OCI-M2 (cell line): ENCODE results near the gene ZNF598.
"Not testable (repeated sequence)": the region's sequence is repeated elsewhere in the genome, so short reads cannot be mapped to it uniquely, and the experiment has no call there.

Source experiments
- DNase-seq: peaks from one replicate; lab custom pipeline; 2025; ENCODE audit not compliant: unreplicated experiment; lab: John Stamatoyannopoulos, UW

ZNF598 gene

DNA sequence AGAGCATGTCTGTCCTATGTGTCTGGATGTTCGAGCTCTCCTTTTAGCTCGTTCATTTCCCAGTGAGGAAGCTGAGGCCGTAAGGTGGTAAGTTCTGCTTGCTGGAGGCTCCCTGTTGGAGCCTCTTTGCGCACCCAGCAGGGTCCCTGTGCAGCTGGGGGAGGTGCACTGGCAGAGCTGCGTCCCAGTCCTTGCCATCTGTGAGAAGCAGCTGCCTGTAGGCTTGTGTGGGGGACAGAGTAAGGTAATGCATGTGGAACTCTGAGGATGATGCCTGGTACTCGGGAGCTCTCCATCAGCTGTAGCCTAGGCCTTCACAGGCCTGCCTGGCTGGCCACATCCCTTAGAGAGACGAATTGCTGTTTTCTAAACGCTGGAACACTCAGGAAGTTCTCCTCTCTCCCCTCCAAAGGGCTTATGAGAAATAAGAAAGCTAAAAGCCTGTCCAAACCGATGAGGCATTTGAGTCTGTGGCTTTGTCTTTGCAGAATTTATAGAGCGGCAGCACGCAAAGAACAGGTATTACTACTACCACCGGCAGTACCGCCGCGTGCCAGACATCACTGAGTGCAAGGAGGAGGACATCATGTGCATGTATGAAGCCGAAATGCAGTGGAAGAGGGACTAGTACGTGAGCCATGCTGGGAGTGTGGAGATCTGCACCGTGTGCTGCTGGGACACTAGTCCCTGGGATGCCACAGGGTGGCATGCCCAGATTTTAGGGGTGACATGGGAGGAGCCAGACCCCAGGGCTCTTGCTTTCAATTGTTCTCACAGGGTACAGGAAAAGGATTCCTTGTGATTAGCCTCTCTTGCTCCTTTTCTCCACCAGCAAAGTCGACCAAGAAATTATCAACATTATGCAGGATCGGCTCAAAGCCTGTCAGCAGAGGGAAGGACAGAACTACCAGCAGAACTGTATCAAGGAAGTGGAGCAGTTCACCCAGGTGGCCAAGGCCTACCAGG, 48.7 kb downstream of the ZNF598 start:
- DNase-seq, result peak; percentile 64

DNA sequence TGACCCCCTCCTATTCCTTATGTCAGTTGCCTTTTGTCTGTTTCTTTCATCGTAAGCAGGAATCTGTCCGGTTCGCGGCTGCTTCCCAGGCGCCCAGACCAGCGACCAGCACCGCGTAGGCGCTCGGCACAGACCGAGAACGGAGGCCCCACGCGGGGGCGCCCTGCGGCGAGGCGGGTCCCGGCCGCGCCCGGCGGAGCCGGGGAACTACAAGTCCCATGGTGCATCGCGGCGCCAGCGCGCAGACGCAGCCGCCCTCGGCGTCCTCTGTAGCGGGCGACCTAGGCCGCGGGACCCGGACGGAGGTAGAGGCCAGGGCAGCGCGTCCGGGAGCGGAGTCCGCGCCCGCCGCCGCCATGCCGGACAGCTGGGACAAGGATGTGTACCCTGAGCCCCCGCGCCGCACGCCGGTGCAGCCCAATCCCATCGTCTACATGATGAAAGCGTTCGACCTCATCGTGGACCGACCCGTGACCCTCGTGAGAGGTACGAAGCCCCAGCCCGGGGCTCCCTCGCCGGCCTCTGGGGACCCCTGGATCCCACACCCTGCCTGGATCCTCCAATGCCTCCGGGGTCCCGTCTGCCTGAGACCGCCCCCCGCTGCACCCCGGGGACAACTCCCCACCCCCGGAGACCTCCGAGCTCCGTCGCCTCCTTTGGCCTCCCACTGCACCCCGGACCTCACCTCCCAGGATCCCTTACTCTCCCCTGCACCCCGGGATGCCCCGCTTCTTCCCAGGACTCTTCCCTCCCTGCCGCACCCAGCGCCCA, 50.2 kb downstream of the ZNF598 start, which contains the start of gene NDUFB10:
Gene NDUFB10, plus strand, starts transcription at position 270 of the 771 bp plus-strand sequence. Its CDS starts 87 bp downstream, at position 357.
- DNase-seq, result peak; percentile 26

DNA sequence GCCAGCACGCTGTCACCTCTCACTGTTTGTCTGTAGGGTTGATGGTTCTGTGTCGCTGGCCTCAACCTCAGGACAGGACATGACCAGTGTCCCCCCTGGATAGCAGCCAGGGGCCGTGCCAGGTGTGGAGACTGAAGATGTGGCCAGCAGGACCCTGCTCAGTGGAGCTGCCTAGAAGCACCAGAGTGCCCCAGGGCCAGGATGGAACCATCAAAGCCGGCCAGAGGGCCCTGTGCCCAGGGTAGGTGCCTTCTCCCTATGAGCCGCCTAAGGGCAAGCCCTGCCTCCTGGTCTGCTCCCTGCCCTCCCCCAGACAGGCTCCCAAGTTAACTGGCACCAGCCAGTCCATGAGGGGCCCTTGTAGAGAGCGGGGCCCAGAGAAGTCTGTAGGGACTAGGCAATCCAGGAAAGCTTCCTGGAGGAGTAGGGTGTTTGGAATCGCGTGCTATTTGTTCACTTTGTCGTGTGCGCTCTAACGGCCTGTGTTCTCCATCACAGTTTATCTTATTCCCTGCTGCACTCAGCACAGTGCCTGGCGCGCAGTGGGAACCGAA, 50.8 kb downstream of the ZNF598 start:
- no peak for DNase-seq

DNA sequence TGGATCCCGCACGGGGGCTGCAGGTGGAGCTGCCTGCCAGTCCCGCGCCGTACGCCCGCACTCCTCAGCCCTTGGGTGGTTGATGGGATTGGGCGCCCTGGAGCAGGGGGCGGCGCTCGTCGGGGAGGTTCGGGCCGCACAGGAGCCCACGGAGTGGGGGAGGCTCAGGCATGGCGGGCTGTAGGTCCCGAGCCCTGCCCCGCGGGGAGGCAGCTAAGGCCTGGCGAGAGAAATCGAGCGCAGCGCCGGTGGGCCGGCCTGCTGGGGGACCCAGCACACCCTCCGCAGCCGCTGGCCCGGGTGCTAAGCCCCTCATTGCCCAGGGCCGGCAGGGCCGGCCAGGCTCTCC, 51.5 kb downstream of the ZNF598 start:
- DNase-seq, result not testable (repeated sequence)

DNA sequence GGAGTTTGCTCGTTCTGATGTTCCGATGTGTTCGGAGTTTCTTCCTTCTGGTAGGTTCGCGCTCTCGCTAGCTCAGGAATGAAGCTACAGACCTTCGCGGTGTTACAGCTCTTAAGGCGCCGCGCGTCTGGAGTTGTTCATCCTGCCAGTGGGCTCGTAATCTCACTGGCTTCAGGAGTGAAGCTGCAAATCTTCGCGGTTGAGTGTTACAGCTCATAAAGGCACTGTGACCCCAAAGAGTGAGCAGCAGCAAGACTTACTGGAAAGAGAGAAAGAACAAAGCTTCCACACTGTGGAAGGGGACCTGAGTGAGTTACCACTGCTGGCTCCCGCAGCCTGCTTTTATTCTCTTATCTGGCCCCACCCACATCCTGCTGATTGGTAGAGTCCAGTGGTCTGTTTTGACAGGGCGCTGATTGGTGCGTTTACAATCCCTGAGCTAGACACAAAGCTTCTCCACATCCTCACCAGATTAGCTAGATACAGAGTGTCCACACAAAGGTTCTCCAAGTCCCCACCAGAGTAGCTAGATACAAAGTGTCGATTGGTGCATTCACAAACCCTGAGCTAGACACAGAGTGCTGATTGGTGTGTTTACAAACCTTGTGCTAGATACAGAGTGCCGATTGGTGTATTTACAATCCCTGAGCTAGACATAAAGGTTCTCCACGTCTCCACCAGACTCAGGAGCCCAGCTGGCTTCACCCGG, 52.0 kb downstream of the ZNF598 start:
- not testable (repeated sequence) for DNase-seq

DNA sequence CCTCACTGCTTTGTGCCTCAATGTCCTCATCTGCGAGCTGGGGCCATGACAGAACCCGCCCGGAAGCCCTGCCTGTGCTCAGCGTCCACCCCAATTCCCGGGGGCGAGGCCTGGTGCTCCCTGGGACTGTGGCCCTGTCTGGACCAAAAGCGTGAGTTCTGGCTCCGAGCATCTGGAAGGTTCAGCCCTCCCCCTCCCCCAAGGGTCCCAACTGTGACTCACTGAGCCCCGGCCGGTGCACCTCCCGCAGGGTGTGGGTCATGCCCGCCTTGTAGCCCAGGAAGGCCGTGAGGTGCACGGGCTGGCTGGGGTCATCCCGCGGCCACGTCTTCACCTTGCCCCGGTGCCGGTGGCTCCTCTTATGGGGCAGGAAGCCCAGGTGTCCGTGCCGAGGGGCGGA, 55.9 kb downstream of the ZNF598 start:
- no peak for DNase-seq

DNA sequence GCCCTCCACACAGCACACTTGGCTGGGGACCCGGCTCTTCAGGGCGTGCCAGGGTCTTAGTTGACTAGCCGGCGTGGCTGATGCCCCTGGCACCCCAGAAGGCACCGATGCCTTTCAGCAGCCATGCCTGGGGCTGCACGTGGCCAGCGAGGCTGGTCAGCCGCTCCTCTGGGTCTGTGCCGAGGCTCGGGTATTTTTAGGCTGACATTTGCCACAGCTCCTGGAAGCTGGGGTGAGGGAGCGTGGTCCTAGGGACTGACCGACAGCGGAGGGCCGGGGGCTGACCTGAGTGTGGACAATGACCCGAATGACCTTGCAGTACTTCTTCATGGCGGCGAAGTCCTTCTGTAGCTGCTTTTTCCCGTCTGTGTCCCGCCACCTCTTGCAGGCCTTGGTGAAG, 59.1 kb downstream of the ZNF598 start:
- no peak for DNase-seq

DNA sequence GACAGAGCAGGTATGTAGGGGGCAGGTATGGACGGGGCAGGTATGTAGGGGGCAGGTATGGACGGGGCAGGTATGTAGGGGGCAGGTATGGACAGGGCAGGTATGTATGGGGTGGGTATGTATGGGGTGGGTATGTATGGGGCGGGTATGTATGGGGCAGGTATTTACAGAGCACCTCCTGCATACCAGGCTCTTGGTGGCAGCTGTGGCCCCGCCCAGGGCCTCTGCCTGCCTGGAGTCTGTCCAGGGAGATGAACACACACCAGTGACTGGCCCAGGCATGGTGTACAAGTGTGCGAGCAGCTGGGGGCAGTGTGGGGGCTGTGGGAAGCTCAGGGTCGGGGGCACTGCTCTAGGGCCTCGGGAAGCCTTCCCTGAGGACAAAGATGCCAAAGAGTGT, 59.6 kb downstream of the ZNF598 start:
- DNase-seq, result no peak

DNA sequence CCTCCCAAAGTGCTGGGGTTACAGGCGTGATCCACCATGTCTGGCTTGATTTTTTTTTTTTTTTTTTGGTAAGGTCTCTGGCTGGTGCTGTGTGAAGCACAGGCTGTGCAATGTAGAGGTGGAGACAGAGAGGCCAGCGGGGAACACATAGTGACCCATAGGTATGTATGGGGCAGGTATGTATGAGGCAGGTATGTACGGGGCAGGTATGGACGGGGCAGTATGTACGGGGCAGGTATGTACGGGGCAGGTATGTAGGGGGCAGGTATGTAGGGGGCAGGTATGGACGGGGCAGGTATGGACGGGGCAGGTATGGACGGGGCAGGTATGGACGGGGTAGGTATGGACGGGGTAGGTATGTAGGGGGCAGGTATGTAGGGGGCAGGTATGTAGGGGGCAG, 60.1 kb downstream of the ZNF598 start:
- DNase-seq, result no peak
